HG03565 (cell line): ENCODE data around the gene COL8A2.

ENCODE experiments used
- ATAC-seq: cut with Tn5 transposase; IDR thresholded peaks from one replicate; pipeline ENCODE4 v1.9.1; 2021; ENCODE audit warnings: mild to moderate bottlenecking, moderate library complexity; ENCODE audit not compliant: unreplicated experiment

COL8A2 gene

GRCh38 chr1:36137226-36137625 lies 12.2 kb upstream of the COL8A2 start:
- no peak for ATAC-seq

GRCh38 chr1:36136535-36136934 lies 11.5 kb upstream of the COL8A2 start:
- ATAC-seq: no peak

- ATAC-seq: no peak
These were observed 10.8 kb upstream of the COL8A2 start for GRCh38 chr1:36135796-36136195.

GRCh38 chr1:36135330-36135667 lies 10.3 kb upstream of the COL8A2 start:
- ATAC-seq: no peak

GRCh38 chr1:36134505-36135329 lies 9.7 kb upstream of the COL8A2 start:
- no peak for ATAC-seq

- no peak for ATAC-seq
These were observed 9.0 kb upstream of the COL8A2 start for GRCh38 chr1:36134031-36134430.

- no peak for ATAC-seq
These were observed 8.5 kb upstream of the COL8A2 start for GRCh38 chr1:36133484-36133883.

GRCh38 chr1:36132029-36132428 lies 7.0 kb upstream of the COL8A2 start:
- ATAC-seq: no peak

GRCh38 chr1:36128905-36129206 lies 3.8 kb upstream of the COL8A2 start:
- no peak for ATAC-seq

GRCh38 chr1:36128126-36128904 lies 3.3 kb upstream of the COL8A2 start:
- ATAC-seq: no peak

GRCh38 chr1:36126797-36127500 lies 1.9 kb upstream of the COL8A2 start:
- ATAC-seq: no peak

- ATAC-seq: no peak
These were observed 1.1 kb upstream of the COL8A2 start for GRCh38 chr1:36126005-36126716.

GRCh38 chr1:36124404-36125128 lies 456 bp downstream of the COL8A2 start:
- ATAC-seq: no peak

- no peak for ATAC-seq
These were observed 1.7 kb downstream of the COL8A2 start for GRCh38 chr1:36123356-36123755.

GRCh38 chr1:36122062-36123030 lies 2.7 kb downstream of the COL8A2 start:
- no peak for ATAC-seq

GRCh38 chr1:36119456-36119855 lies 5.6 kb downstream of the COL8A2 start:
- ATAC-seq: no peak

- no peak for ATAC-seq
These were observed 6.4 kb downstream of the COL8A2 start for GRCh38 chr1:36118447-36119204.

GRCh38 chr1:36116901-36117300 lies 8.1 kb downstream of the COL8A2 start:
- no peak for ATAC-seq

- ATAC-seq: no peak
These were observed 9.1 kb downstream of the COL8A2 start for GRCh38 chr1:36115931-36116330.
